Spleen (tissue), 11 donors: ENCODE data around the gene TRAPPC12. TPM values are rescaled to one million over a fixed set of nuclear protein-coding genes. Genes with fewer than 3 reads are reported as not detected.

Source experiments
- DNase-seq: peaks from one replicate; pipeline ENCODE4 v3.0.0-alpha.2; 2020
- H3K27ac ChIP-seq, 8 donors: fragments of 200-600 bp; sonication (generic) in 7 of 8; 1 replicate in 4 of 8; 2 replicates in 4 of 8; pipeline versions ENCODE4 v1.5.0 to v1.8.0; 2016 to 2021; ENCODE audit warnings: inconsistent platforms in 4 of 8, mild to moderate bottlenecking in 4 of 8, moderate library complexity in 1 of 8
- H3K27me3 ChIP-seq, 7 donors: fragments of 200-600 bp; sonication (generic) in 6 of 7; replicated peaks in 1 of 7; 1 replicate in 4 of 7; 2 replicates in 3 of 7; pipeline versions ENCODE4 v1.5.0 to v1.8.0; 2016 to 2021; ENCODE audit warnings: inconsistent platforms in 3 of 7, mild to moderate bottlenecking in 1 of 7
- H3K36me3 ChIP-seq, 6 donors: fragments of 200-600 bp; sonication (generic) in 5 of 6; 1 replicate in 4 of 6; 2 replicates in 2 of 6; pipeline versions ENCODE4 v1.5.0 to v1.8.0; 2016 to 2021; ENCODE audit warnings: inconsistent platforms in 2 of 6
- H3K4me1 ChIP-seq, 6 donors: fragments of 200-600 bp; sonication (generic) in 5 of 6; 1 replicate in 3 of 6; 2 replicates in 3 of 6; pipeline versions ENCODE4 v1.5.0 to v1.8.0; 2016 to 2021; ENCODE audit warnings: inconsistent platforms in 3 of 6
- H3K4me3 ChIP-seq, 8 donors: fragments of 200-600 bp; sonication (generic) in 7 of 8; 1 replicate in 4 of 8; 2 replicates in 4 of 8; pipeline versions ENCODE4 v1.5.0 to v1.8.0; 2016 to 2021; ENCODE audit warnings: inconsistent platforms in 4 of 8, mild to moderate bottlenecking in 4 of 8, moderate library complexity in 2 of 8
- H3K9me3 ChIP-seq, 8 donors: fragments of 200-600 bp; sonication (generic) in 7 of 8; 1 replicate in 4 of 8; 2 replicates in 4 of 8; pipeline versions ENCODE4 v1.5.0 to v1.8.0; 2016 to 2021; ENCODE audit warnings: inconsistent platforms in 4 of 8
- CTCF ChIP-seq, 11 experiments: fragments of 200-600 bp in 7 of 11; fragments of 450-650 bp in 4 of 11; sonication (generic) in 4 of 11; IDR thresholded peaks in 8 of 11; conservative IDR thresholded peaks in 3 of 11; 1 replicate in 7 of 11; 2 replicates in 4 of 11; pipeline versions ENCODE4 v1.4.0 to v1.8.0; 2016 to 2021; ENCODE audit warnings: antibody characterized with exemption in 11 of 11, inconsistent platforms in 4 of 11, mild to moderate bottlenecking in 1 of 11
- POLR2A ChIP-seq, 3 donors: fragments of 450-650 bp; IDR thresholded peaks; one replicate each; pipeline ENCODE4 v1.5.1; 2017; ENCODE audit warnings: antibody characterized with exemption in 3 of 3, mild to moderate bottlenecking in 1 of 3
- POLR2AphosphoS5 ChIP-seq, 3 donors: sonication (generic); formaldehyde crosslinking; IDR thresholded peaks; one replicate each; pipeline ENCODE4 v1.5.1; 2017; ENCODE audit warnings: antibody characterized with exemption in 3 of 3
- WGBS, 5 donors: extraction: QIAGEN DNeasy Blood & Tissue Kit in 3 of 5; methylation state at CpG; one replicate each; pipeline versions ENCODE4 v1.1.5 to v1.1.7; 2013 to 2018; 5-methylcytosine and 5-hydroxymethylcytosine counted together
- intact Hi-C: fragments of 100-400 bp; cut with DNase I; formaldehyde crosslinking; loops from one replicate; pipeline ENCODE4 v1.15.0; 2023; ENCODE audit warnings: low total_unique reads
- polyA plus RNA-seq, 3 donors: library from polyadenylated mRNA; stranded (reverse); fragments of 200-250 nt; gene quantifications; one replicate each; pipeline ENCODE4 v1.2.1, GENCODE V29; 2013
- total RNA-seq, 7 donors: library from RNA; depleted of rRNA in 3 of 7; stranded (reverse); fragments of >200 nt in 3 of 7; fragmentation: NEBNext Ultra II Directional in 4 of 7; extraction: Animal tissue kit (Norgen Biotek cat#: 25700) in 4 of 7; gene quantifications; one replicate each; pipeline versions ENCODE4 v1.1.0 to v1.2.1, GENCODE V29; 2016 to 2021
- donor health status: healthy with polysubstance abuse.
- donor health status: DM: no; HTN: no; CAD: no; lungs with moderate emphysema.
- donor health status: DM: no; HTN: no; CAD: no.
- donor health status: Bipolar disorder and iron deficiency.
- donor health status: healthy.
- donor health status: DM: no; HTN: no; CAD: no.
- donor health status: DM: yes; HTN: yes; CAD: no.

Gene TRAPPC12
- total and polyA plus RNA-seq, 10 donors, result 70.2 to 132 (median 97.1) TPM

GRCh38 chr2:3458396-3459184, 79.1 kb downstream of the TRAPPC12 start:
- Histone ChIP-seq H3K4me1 (peaks cover 3 to 22% (median 13%) of the 10 kb centered on the region in 6 donors), H3K36me3 (peaks cover 0 to 92% (median 42%) of the 10 kb centered on the region in 6 donors), H3K4me3 (no peak overlapping the region), H3K9me3 (no peaks in the 10 kb centered on the region), H3K27ac (no peak overlapping the region), H3K27me3 (no peaks in the 10 kb centered on the region)
- no peak for DNase-seq
- 87 to 92% (median 89%) methylated on average over 10 of the region's 10 CpGs for WGBS, 5 donors
- intact Hi-C loops, result no loop called here
- TF ChIP-seq CTCF (IDR thresholded peaks at IDR 0.05 in 8 of 11, conservative IDR thresholded peaks at IDR 0.05 in 3 of 11) (no peak), POLR2A (IDR thresholded peaks at IDR 0.05) (no peak), POLR2AphosphoS5 (IDR thresholded peaks at IDR 0.05) (no peak)

DNA sequence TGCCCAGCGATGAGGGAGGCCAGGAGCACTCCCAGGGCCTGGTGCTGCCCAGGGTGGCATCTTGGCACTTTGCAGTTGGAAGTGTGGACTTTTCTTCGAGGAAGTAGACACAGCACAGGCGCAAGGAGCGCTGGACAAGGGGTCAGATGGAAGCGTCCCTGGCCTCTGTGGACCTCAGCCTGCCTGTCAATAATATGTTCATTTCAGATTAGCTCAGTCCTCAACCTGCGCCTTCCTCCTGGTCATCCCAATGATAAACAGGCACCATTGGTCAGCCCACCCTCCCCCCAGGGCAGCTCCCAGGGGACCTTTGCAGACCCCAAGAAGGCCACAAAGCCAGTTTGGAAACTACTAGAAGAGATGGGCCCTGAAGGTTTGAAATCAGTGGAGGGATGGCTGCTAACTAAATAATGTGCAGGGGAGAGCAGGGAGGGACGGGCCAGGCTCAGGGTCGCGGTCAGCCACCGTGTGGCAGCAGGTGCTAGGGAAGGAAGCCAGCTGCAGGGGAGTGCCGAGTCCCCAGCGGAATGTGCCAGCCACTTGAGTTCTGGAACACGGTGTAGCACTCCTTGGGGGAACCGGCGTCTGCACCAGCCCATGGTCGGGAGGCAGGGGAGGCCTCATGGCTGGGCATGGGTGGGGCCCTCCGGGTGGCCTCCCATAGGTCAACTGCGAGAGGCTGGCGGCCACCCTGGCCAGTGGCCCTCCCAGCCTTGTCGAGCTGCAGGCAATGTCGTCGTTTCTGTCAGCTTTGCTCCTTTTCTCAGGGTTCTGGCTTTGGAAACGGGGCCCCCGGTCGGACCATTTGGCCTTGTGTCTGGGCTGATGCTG, 79.9 kb downstream of the TRAPPC12 start:
- intact Hi-C loops, result no loop called here
- H3K36me3 ChIP-seq, result peaks cover 0 to 92% (median 41%) of the 10 kb centered on the region in 6 donors
- WGBS, 5 donors, result 78 to 88% (median 86%) methylated on average over 24 to 25 of the region's 25 CpGs
- H3K27ac ChIP-seq, result no peak overlapping the region
- H3K4me1 ChIP-seq, result peaks cover 3 to 22% (median 13%) of the 10 kb centered on the region in 6 donors
- H3K9me3 ChIP-seq, result no peaks in the 10 kb centered on the region
- peak; percentile 10 to 45 (median 34) for TF ChIP-seq POLR2AphosphoS5 (IDR thresholded peaks at IDR 0.05)
- TF ChIP-seq CTCF (IDR thresholded peaks at IDR 0.05 in 8 of 11, conservative IDR thresholded peaks at IDR 0.05 in 3 of 11), result no peak
- no peak for TF ChIP-seq POLR2A (IDR thresholded peaks at IDR 0.05)
- H3K27me3 ChIP-seq, result no peaks in the 10 kb centered on the region
- H3K4me3 ChIP-seq, result no peak overlapping the region
- peak; percentile 77 for DNase-seq

GRCh38 chr2:3460156-3460555, 80.7 kb downstream of the TRAPPC12 start:
- Histone ChIP-seq H3K36me3 (peaks cover 0 to 92% (median 42%) of the 10 kb centered on the region in 6 donors), H3K27ac (no peak overlapping the region), H3K4me1 (peaks cover 3 to 22% (median 13%) of the 10 kb centered on the region in 6 donors), H3K4me3 (no peak overlapping the region), H3K9me3 (no peaks in the 10 kb centered on the region), H3K27me3 (no peaks in the 10 kb centered on the region)
- DNase-seq, result no peak
- 92 to 96% (median 94%) methylated on average over 11 of the region's 11 CpGs for WGBS, 5 donors
- intact Hi-C loops, result no loop called here
- TF ChIP-seq POLR2AphosphoS5 (IDR thresholded peaks at IDR 0.05), result no peak
- no peak for TF ChIP-seq POLR2A (IDR thresholded peaks at IDR 0.05)
- no peak for TF ChIP-seq CTCF (IDR thresholded peaks at IDR 0.05 in 8 of 11, conservative IDR thresholded peaks at IDR 0.05 in 3 of 11)
